ENCODE results near the gene SCMH1. TPM values are rescaled to one million over a fixed set of nuclear protein-coding genes. Genes with fewer than 3 reads are reported as not detected.

The SCMH1 gene
- total and polyA plus RNA-seq, 2 of the 4 experiments (the other 2 are of a cell fraction): 9.0 to 19.4 TPM

DNA sequence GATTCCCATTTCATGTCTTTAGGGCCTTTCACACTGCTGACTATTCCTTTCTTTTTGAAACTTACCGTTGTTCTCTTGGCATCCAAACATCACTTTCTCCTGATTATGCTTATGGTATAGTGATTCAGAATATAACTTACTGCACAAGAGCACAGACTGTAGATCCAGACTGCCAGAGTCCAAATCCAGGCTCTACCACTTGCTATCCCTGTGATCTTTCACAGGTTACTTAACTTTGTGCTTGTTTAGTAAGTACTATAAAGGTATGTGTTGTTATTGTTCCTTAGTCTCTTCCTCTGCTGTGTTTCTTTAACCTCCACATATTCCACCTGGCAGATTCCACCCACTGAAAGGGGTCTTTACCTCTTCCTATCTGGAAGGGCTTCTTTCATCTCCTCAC lies 8.4 kb downstream of the SCMH1 start:
- no peak overlapping the region for H3K18ac ChIP-seq (ENCODE audit: low read depth, low read length)
- no peak overlapping the region for H3K4me2 ChIP-seq (ENCODE audit: low read depth, low read length)
- H3K14ac ChIP-seq (replicated peaks; ENCODE audit: low read depth, low read length): no peak overlapping the region
- ATAC-seq (ENCODE audit: low read depth): no peak
- no peak overlapping the region for H4K91ac ChIP-seq (ENCODE audit: insufficient read depth, low read depth, low read length)
- dilution Hi-C loops (cut with HindIII; ENCODE audit: low sequenced_read_pairs, unreplicated experiment) (no loop called here), intact Hi-C loops (cut with micrococcal nuclease) (no loop called here), in situ Hi-C loops (cut with MboI; ENCODE audit: low sequenced_read_pairs) (no loop called here)
- H3K27me3 ChIP-seq (ENCODE audit: control insufficient read depth, insufficient read depth, low read length): no peaks in the 10 kb centered on the region
- no peak overlapping the region for H2BK120ac ChIP-seq (ENCODE audit: low read depth, low read length)
- H2BK5ac ChIP-seq (ENCODE audit: low read depth, low read length, poor library complexity, severe bottlenecking): no peak overlapping the region
- no peak for DNase-seq
- no peak overlapping the region for H3K4me3 ChIP-seq (ENCODE audit: insufficient read depth, low read depth, low read length)
- no peak overlapping the region for H3K56ac ChIP-seq (ENCODE audit: extremely low read depth, insufficient read depth, low read length)
- no peak overlapping the region for H3K4ac ChIP-seq (ENCODE audit: low read depth, low read length)
- no peak overlapping the region for H3K23ac ChIP-seq (ENCODE audit: low read depth, low read length)
- H3K27ac ChIP-seq (ENCODE audit: insufficient read depth, low read length): no peak overlapping the region
- H4K8ac ChIP-seq (ENCODE audit: low read depth in 2 of 2, low read length in 2 of 2): no peak overlapping the region
- TF ChIP-seq, protein P1, sequence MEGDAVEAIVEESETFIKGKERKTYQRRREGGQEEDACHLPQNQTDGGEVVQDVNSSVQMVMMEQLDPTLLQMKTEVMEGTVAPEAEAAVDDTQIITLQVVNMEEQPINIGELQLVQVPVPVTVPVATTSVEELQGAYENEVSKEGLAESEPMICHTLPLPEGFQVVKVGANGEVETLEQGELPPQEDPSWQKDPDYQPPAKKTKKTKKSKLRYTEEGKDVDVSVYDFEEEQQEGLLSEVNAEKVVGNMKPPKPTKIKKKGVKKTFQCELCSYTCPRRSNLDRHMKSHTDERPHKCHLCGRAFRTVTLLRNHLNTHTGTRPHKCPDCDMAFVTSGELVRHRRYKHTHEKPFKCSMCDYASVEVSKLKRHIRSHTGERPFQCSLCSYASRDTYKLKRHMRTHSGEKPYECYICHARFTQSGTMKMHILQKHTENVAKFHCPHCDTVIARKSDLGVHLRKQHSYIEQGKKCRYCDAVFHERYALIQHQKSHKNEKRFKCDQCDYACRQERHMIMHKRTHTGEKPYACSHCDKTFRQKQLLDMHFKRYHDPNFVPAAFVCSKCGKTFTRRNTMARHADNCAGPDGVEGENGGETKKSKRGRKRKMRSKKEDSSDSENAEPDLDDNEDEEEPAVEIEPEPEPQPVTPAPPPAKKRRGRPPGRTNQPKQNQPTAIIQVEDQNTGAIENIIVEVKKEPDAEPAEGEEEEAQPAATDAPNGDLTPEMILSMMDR (conservative IDR thresholded peaks at IDR 0.05; ENCODE audit: low read depth, low read length): no peak
- no peak for TF ChIP-seq POLR2A (IDR thresholded peaks at IDR 0.05; ENCODE audit: low read depth, low read length)
- no peak for TF ChIP-seq RFX5 (IDR thresholded peaks at IDR 0.05; ENCODE audit: low read depth, low read length)
- TF ChIP-seq MXI1 (IDR thresholded peaks at IDR 0.05; ENCODE audit: borderline replicate concordance, low read depth, low read length): no peak
- no peak overlapping the region for H2AK9ac ChIP-seq (replicated peaks; ENCODE audit: low read depth, low read length, poor library complexity)
- H2BK15ac ChIP-seq (ENCODE audit: low read depth, low read length): no peak overlapping the region
- H4K5ac ChIP-seq (ENCODE audit: low read depth, low read length): no peak overlapping the region
- H2AK5ac ChIP-seq (ENCODE audit: low read depth, low read length): no peak overlapping the region
- H3K9me3 ChIP-seq (ENCODE audit: control insufficient read depth, insufficient read depth, low read length): no peaks in the 10 kb centered on the region
- ChIA-PET POLR2A (ENCODE audit: unreplicated experiment) (no interaction called here), CTCF (interaction anchor here (0.6 kb wide), 1 partner anchor 139 kb away, joined by 4 read pairs; no protein-coding TSS in a partner anchor)
- peaks cover 10% of the 10 kb centered on the region for H4K20me1 ChIP-seq (ENCODE audit: insufficient read depth, low read length)
- 0 out of 2 replicates have a peak, but pooled peaks cover 4% of the 10 kb centered on the region for H3K9me1 ChIP-seq (ENCODE audit: insufficient read depth, low read length)
- no peaks in the 10 kb centered on the region for H3K36me3 ChIP-seq (ENCODE audit: control insufficient read depth, insufficient read depth, low read length)
- WGBS, 2 experiments (ENCODE audit: extremely low coverage in 2 of 2, insufficient read length in 1 of 2): no CpG with 5 or more reads among the region's 1 CpG
- H2BK20ac ChIP-seq (ENCODE audit: low read depth, low read length): no peak overlapping the region
- no peaks in the 10 kb centered on the region; the same call in 1 of the 2 replicates for H3K4me1 ChIP-seq (ENCODE audit: control insufficient read depth, insufficient read depth, low read length)
- no peak overlapping the region for H2AFZ ChIP-seq (replicated peaks; ENCODE audit: low read length, poor library complexity)
- H3K9ac ChIP-seq (ENCODE audit: low read depth, low read length): no peak overlapping the region
- peaks cover 16 to 36% of the 10 kb centered on the region in 2 experiments for H3K79me1 ChIP-seq (ENCODE audit: low read depth in 1 of 2, low read length in 2 of 2)
- BruUV-seq (replicated peaks): no TSS peak

Data from IMR-90 (cell line).